ENCODE data around the gene CCDC83.
"Not testable (repeated sequence)": the region's sequence is repeated elsewhere in the genome, so short reads cannot be mapped to it uniquely, and the experiment has no call there.

CCDC83 gene

DNA sequence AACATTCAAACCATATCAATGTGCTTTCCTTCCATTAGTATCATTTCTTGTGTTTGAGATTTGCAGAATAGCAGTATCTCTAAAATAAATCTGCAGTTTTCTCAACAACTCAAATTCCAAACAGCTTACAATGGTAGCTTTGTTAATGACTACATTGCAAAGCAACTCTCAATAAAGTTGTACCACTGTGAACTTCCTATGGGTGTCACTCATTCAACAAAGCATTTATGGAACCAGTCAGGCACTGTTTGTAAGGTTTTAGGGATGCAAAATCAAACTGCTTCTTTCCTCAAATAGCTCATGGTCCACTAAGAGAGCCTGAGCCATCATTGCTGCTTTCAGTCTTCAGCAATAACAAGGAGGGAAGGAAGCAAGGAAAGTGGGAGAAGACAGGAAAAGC lies 91.0 kb downstream of the CCDC83 start:
- no peak for DNase-seq

DNA sequence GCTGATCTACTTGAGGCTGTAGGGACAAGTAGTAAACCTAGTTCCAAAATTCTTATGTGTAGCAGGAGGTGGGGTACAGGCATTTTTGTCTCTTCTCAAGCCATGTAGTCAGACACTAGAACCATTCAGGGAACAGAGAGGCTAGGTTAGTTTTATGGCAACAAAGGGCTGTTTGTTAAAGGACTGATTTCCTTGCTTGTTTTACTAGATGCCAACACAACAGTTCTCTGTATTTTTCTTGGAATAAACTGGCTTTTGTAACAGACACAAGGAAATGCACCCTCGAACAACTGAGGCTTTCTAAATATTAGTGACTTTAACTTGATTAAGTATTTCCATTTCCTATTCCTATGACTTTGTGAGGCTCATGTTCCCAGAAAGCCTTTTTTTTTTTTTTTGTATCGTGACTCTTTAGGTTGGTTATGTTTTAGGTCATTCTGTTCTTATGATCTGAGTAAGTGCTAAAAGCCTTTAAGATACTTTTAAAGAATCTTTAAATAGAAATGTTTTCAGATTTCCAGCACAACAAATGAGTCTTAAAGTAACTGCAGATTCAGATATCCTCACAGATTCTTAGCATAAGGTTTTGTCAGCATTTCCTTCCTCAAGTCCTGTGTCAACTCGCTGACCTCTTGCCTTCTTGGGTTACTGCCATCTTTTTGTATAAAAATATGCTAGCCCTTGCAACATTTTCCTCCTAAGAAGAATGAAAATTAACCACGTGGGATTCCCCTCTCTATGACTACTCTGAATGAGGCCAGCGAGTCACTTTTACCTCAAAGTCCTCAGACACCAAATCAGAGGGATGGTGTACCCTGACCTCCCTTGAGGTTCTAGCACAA lies 92.5 kb downstream of the CCDC83 start:
- DNase-seq: no peak

- DNase-seq: no peak
These were observed 93.7 kb downstream of the CCDC83 start for GRCh38 chr11:85948884-85949283.

GRCh38 chr11:85949798-85950197 lies 94.6 kb downstream of the CCDC83 start:
- DNase-seq: no peak

GRCh38 chr11:85950317-85951048 lies 95.3 kb downstream of the CCDC83 start:
- no peak for DNase-seq

DNA sequence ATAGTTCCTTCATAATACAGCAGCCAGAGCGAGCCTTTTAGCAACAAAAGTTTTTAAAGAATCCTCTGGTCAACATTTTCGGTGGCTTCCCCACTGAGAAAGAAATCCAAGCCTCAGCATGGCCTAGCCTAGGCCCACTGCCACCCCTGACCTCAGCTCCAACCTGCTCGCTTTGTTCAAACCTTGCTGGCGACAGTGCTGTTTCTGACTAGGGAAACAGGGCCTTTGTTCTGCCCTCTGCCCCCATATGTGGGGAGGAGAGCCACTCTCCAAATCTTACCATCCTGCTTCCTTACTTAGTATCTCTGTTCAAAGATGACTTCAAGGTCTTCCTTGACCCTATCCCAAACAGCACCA lies 95.8 kb downstream of the CCDC83 start:
- DNase-seq: no peak

- no peak for DNase-seq
These were observed 96.4 kb downstream of the CCDC83 start for GRCh38 chr11:85951428-85952107.

- DNase-seq: not testable (repeated sequence)
These were observed 96.9 kb downstream of the CCDC83 start for GRCh38 chr11:85952108-85952485.

DNA sequence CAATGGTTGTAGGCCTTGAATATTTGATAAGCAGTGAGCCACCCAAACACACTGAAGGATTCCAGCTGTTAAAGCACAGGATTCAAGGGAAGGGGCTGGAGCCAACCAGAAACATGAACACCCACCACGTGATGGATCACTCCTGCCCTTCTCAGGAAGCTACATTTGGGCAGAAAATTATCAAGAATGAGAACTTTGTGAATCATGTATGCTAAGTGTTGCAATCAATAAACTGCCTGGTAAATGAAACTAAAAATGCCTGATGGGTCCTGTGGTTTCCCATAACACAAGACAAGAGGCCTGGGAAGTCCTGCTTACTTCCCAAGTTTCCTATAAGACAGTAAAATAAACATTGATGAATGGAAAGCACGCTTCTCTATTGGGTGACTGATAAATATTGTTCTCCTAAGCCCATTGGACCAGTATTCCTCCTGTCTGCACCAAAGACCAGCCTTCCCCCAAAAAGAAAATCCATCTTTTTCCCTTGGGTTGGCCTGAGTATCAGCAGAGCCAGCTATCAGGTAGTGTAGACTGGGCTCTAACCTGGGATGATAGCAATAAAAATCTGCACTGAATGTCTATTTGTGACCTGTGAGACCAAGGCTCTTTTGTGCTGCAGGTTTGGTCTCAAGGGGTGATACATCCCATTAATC lies 98.4 kb downstream of the CCDC83 start:
- DNase-seq: no peak

DNA sequence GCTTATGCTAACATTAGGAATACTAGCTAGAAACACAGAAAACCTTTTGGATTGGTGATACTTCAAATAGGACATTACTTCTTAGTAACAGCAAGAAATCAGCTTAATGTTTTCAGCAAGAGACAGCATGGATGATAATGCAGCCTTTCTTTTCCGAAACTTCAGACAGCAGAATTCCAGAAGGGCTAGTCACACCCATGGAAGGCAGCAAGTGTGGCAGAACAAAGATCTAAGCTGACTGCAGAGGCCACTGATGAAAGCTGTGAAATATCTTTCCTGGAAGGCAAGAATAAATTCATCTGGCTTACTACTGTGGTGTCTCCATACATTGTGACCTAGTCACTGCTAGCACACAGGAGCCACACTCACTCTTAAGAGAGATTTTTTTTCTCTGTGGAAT lies 100.3 kb downstream of the CCDC83 start:
- no peak for DNase-seq

- DNase-seq: no peak
These were observed 105.5 kb downstream of the CCDC83 start for GRCh38 chr11:85960678-85961077.

DNA sequence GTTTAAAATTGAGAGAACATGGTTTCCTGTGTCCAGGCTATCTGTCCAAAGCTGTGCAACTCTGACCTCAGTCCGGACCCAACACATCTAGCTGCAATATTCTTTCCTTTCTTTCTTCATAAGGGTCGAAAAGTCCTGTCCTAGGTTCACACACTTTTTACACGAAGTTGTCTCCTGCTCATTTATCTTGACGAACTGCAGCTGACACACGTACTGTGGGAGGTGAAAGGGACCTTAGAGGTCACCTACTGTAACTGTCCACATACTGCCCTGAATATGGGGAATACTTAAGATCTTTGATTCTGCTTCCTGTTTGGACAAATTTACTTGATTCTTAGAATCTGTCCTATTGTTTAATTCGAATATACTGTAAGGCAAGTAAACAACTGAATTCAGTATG lies 105.9 kb downstream of the CCDC83 start:
- DNase-seq: no peak

DNA sequence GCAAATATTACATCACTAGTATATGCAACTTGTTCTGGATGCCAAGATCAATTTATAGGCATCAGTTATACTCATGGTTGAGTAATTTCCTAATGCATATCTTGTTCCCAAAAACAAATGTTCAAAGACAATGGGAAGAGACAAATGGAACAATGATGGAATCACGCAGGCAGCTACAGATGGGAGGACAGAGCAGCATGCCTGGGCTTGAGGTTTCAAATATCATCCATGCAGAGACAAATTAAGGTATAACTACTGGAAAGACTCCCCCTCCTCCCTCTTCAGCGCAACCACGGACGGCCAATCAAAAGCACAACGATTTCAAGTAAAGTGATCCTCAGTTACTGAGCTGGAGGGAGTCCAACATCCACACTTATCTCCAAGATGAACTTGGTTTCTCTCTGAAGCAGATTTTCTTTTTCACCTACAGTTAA lies 106.8 kb downstream of the CCDC83 start:
- peak; percentile 93 for DNase-seq

GRCh38 chr11:85965202-85965601 lies 110.0 kb downstream of the CCDC83 start:
- no peak for DNase-seq

- no peak for DNase-seq
These were observed 112.3 kb downstream of the CCDC83 start for GRCh38 chr11:85967457-85967856.

All from NCI-H1105 treated with DMSO at 0.1 percent for 48 hours (cell line).